Nephron progenitor cell (in vitro differentiated cells): ENCODE results near the gene PGA4.
A peak's percentile ranks its signal among the peaks of the same experiment; 100 is the strongest.
"Not testable (repeated sequence)": the region's sequence is repeated elsewhere in the genome, so short reads cannot be mapped to it uniquely, and the experiment has no call there.

Experiments
- DNase-seq: peaks from one replicate; pipeline ENCODE4 v3.0.0; 2021
- H3K27ac Mint-ChIP-seq: 2 replicates; pipeline ENCODE4 v1.8.0; 2021; ENCODE audit warnings: mild to moderate bottlenecking, moderate library complexity, mixed read lengths
- H3K27me3 Mint-ChIP-seq: 2 replicates; pipeline ENCODE4 v1.8.0; 2021; ENCODE audit warnings: mild to moderate bottlenecking, low read depth, mixed read lengths; ENCODE audit not compliant: poor library complexity
- H3K36me3 Mint-ChIP-seq: 2 replicates; pipeline ENCODE4 v1.8.0; 2021; ENCODE audit warnings: low read depth, mixed read lengths
- H3K4me1 Mint-ChIP-seq: 2 replicates; pipeline ENCODE4 v1.8.0; 2021; ENCODE audit warnings: mixed read lengths
- H3K4me3 Mint-ChIP-seq: 2 replicates; pipeline ENCODE4 v1.8.0; 2021; ENCODE audit warnings: mild to moderate bottlenecking, moderate library complexity, mixed read lengths
- H3K9me3 Mint-ChIP-seq: 2 replicates; pipeline ENCODE4 v1.8.0; 2021; ENCODE audit warnings: mild to moderate bottlenecking, moderate library complexity, mixed read lengths
- CTCF ChIP-seq: fragments of 200-600 bp; sonication (generic); IDR thresholded peaks from 2 replicates; pipeline ENCODE4 v1.5.0; 2021; ENCODE audit warnings: antibody characterized with exemption

The PGA4 gene

GRCh38 chr11:61198948-61199523, 23.1 kb upstream of the PGA4 start:
- Mint-ChIP-seq H3K27ac (no peak overlapping the region), H3K4me3 (no peak overlapping the region), H3K27me3 (peaks cover 13% of the 10 kb centered on the region), H3K36me3 (no peaks in the 10 kb centered on the region), H3K4me1 (peaks cover 48% of the 10 kb centered on the region), H3K9me3 (peaks cover 18% of the 10 kb centered on the region)
- DNase-seq, result no peak
- no peak for TF ChIP-seq CTCF

GRCh38 chr11:61201476-61201875, 20.7 kb upstream of the PGA4 start:
- no peak for DNase-seq
- TF ChIP-seq CTCF, result no peak
- peaks cover 31% of the 10 kb centered on the region for H3K4me1 Mint-ChIP-seq
- H3K36me3 Mint-ChIP-seq, result no peaks in the 10 kb centered on the region
- H3K4me3 Mint-ChIP-seq, result no peak overlapping the region
- H3K27ac Mint-ChIP-seq, result no peak overlapping the region
- peaks cover 18% of the 10 kb centered on the region for H3K9me3 Mint-ChIP-seq
- H3K27me3 Mint-ChIP-seq, result peaks cover 9% of the 10 kb centered on the region

- peak within 1 kb of the TSS; percentile 59 for H3K27ac Mint-ChIP-seq
- peaks cover 18% of the 10 kb centered on the region for H3K9me3 Mint-ChIP-seq
- not testable (repeated sequence) for H3K36me3 Mint-ChIP-seq, H3K4me3 Mint-ChIP-seq, H3K27me3 Mint-ChIP-seq, DNase-seq
- H3K4me1 Mint-ChIP-seq, result peaks cover 31% of the 10 kb centered on the region
These were observed 19.0 kb upstream of the PGA4 start, which contains the start of gene PGA3 for GRCh38 chr11:61202950-61203746. Gene PGA3, plus strand, starts transcription at chr11:61203515. Its CDS starts 50 bp downstream, at chr11:61203565.

GRCh38 chr11:61203873-61204272, 18.3 kb upstream of the PGA4 start:
- DNase-seq, H3K4me3 Mint-ChIP-seq, H3K27ac Mint-ChIP-seq, H3K36me3 Mint-ChIP-seq, H3K27me3 Mint-ChIP-seq: not testable (repeated sequence)
- Mint-ChIP-seq H3K4me1 (peaks cover 31% of the 10 kb centered on the region), H3K9me3 (peaks cover 12% of the 10 kb centered on the region)

GRCh38 chr11:61204502-61205059, 17.6 kb upstream of the PGA4 start:
- peak overlapping the region; percentile 59 for H3K27ac Mint-ChIP-seq
- H3K27me3 Mint-ChIP-seq, H3K9me3 Mint-ChIP-seq, DNase-seq, H3K4me3 Mint-ChIP-seq, H3K36me3 Mint-ChIP-seq: not testable (repeated sequence)
- peaks cover 31% of the 10 kb centered on the region for H3K4me1 Mint-ChIP-seq

- not testable (repeated sequence) for H3K36me3 Mint-ChIP-seq, DNase-seq
These were observed 14.4 kb upstream of the PGA4 start for GRCh38 chr11:61207636-61208310.

GRCh38 chr11:61210629-61211028, 11.5 kb upstream of the PGA4 start:
- not testable (repeated sequence) for H3K36me3 Mint-ChIP-seq, H3K4me1 Mint-ChIP-seq, DNase-seq, H3K9me3 Mint-ChIP-seq, H3K27ac Mint-ChIP-seq, H3K4me3 Mint-ChIP-seq, H3K27me3 Mint-ChIP-seq

More at GRCh38 chr11:61207636-61208310, 14.4 kb upstream of the PGA4 start:
- H3K9me3 Mint-ChIP-seq, H3K4me3 Mint-ChIP-seq, H3K27ac Mint-ChIP-seq, H3K27me3 Mint-ChIP-seq: not testable (repeated sequence)
- peaks cover 16% of the 10 kb centered on the region for H3K4me1 Mint-ChIP-seq

- H3K9me3 Mint-ChIP-seq, H3K36me3 Mint-ChIP-seq, H3K4me3 Mint-ChIP-seq, H3K27ac Mint-ChIP-seq, DNase-seq, H3K27me3 Mint-ChIP-seq, H3K4me1 Mint-ChIP-seq: not testable (repeated sequence)
These were observed 10.7 kb upstream of the PGA4 start for GRCh38 chr11:61211327-61211952.

- not testable (repeated sequence) for H3K9me3 Mint-ChIP-seq, H3K4me1 Mint-ChIP-seq, H3K36me3 Mint-ChIP-seq, H3K4me3 Mint-ChIP-seq, H3K27ac Mint-ChIP-seq, H3K27me3 Mint-ChIP-seq, DNase-seq
These were observed 9.9 kb upstream of the PGA4 start for GRCh38 chr11:61212202-61212601.

GRCh38 chr11:61213711-61214324, 8.3 kb upstream of the PGA4 start:
- not testable (repeated sequence) for DNase-seq, H3K27ac Mint-ChIP-seq, H3K27me3 Mint-ChIP-seq, H3K4me1 Mint-ChIP-seq, H3K4me3 Mint-ChIP-seq, H3K36me3 Mint-ChIP-seq, H3K9me3 Mint-ChIP-seq

GRCh38 chr11:61218306-61218705, 3.8 kb upstream of the PGA4 start:
- not testable (repeated sequence) for H3K9me3 Mint-ChIP-seq, H3K36me3 Mint-ChIP-seq, H3K4me1 Mint-ChIP-seq, DNase-seq, H3K27ac Mint-ChIP-seq, H3K27me3 Mint-ChIP-seq, H3K4me3 Mint-ChIP-seq
